ENCODE data around the gene MMS19.

Gene MMS19

DNA sequence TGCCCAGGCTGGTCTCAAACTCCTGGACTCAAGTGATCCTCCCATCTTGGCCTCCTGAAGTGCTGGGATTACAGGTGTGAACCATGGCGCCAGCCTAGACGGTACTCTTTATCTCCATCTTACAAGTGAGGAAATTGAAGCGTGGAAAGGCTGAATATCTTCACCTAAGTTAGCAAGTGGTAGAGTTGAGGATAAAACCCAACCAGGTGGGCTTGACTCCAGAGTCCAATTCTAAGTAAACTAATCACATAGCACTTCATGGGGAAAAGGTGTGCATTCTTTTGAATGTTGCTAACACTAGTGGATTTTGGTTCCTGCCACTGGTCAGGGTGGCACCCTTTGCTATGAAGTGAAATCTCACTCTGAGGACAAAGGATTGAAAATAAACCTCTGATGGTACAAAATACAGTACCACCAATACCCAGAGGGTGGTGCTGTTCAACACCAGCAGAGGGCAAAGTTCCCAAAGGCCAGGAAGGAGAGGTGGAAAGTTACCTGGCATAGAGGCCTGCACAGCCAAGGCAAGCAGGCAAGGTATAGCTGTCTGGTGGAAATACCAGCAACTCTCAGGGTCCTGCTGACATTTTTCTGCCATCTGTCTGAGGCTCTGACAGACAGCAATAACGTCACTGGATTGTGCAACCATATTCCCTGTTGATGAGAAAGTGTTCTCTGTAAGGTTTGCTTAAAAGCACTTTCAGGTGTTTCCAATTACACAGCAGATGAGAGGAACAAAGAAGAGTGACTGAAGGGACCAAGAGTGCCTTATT is 34.7 kb downstream of the MMS19 start:
- DNase-seq, result peak in 1 of 2 experiments; percentile 3

DNA sequence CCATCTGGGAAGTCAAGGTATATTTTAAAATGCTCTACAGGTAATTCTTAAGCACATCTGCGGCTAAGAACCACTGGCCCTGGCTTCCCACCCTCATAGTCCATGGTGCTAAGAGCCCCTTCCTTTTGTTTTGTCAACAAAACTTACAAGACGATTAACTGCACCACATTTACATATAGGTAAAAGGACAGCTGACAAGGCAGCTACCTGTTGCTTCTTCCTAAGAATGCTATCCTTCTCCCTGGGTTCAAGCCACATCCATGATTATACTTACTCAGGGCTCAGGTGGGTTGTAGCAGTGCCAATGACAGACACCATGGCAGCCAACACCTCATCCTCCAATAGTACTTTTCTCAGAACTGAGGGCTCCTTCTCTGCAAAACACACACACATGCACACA is 35.9 kb downstream of the MMS19 start:
- DNase-seq, result no peak

DNA sequence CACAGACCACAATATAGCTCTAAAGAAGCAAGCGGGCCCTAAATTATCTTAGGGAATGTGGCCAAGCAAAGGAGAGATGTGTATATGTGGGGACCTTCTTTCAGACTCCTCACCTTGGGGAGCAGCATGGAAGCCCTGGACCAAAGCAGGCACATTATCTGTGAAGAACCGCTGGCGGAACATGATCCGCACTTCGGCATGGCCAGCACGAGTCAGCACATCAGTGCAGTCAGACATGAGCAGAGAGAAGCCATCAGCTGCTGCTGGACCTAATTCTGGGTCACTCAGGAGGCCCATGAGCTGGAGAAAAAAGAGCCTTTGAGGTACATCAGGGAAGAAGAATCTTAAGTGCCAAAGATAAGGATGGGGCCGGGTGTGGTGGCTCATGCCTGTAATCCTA is 38.3 kb downstream of the MMS19 start:
- no peak for DNase-seq

DNA sequence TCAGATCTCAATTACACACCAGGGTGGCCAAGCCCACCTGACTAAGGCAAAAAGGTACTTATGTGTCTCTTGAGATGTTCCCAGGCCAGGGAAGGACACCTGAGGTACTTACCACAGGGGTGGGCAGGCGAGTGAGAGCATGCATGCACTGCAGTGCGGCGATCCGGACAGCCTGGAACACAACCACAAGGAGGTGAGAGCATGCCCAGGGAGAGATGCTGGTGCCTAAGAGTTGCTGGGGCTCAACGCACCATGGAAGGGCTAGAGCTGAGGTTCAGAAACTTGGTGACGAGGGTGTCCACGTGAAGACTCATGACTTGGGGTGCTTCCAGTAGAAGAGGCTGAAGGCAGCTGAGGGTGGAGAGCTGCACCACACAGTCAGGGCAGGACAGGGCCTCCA is 39.1 kb downstream of the MMS19 start:
- DNase-seq, result no peak

DNA sequence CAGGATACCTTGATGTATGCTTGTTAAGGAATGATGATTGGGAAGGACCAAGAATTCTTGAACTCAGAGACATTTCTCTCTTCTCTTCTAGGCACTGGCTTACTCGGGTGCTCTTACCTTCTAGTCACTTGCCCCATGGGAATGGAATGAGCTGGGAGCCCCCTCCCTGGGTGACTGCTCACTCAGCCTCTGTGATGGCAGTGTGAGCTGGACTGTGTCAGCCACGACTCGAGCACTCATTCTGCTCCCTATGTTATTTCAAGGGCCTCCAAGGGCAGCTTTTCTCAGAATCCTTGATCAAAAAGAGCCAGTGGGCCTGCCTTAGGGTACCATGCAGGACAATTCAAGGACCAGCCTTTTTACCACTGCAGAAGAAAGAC is 41.5 kb downstream of the MMS19 start:
- no peak for DNase-seq

DNA sequence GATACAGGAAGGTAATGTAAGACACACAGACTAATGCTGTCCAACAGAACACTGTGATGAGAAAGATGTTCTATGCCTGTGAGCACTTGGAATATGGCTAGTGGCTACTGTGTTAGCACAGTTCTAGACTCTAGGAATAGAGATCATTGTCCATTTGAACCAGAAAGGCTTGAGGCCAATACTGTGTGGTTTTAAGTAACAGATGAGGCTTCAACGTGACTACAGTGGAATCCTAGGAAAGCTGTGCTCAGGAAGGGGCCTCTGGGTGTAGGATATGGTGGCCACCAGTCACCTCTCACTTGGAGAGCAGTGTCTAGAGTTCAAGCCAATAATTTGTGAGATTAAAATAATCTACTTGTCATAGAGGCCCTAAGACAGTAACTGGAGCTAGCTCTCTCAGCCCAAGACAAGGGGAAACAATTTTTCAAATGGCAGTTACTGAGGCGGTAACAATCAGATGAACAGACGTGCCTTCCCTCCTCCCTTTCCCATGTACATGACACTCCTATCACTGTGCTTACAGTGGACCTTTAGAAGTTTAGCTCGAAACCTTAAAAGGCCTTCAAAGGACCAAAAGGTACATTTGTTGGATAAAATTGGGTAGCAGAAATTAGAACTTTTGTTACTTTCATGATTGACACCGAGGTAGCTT is 42.1 kb downstream of the MMS19 start:
- no peak for DNase-seq

DNA sequence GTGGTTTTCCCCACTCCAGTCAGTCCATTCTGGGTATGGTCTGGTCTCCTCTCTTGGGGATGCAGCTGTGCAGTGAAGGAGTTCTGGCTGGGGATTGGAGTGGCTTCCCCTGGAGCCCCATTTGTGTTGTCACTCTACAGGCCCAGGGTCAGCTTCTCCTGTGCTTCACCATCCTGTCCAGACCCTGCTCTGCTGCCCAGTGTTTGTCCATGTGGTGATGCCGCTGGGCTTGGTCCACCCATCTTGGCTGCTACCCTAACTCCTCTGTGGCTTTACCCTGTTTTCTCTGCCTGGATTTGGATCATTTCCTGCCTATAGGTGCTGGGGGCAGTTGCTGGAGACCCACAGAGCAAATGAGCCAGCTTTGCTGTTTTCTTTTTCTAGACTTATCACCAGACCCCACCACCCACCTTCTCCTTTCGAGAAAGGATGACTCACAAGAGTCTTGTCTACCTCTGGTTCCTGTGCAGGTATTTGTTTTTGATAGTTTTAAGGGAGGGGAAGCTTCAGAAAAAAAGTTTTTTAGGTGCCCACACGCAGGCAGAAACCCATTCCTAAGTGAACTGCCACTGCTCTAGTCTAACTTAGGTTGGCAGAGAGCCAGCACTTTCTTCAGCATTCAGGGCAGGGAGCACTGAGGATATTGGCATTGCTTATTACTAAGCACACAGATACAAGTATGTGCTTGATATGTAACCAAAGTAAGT is 43.7 kb downstream of the MMS19 start:
- no peak for DNase-seq

DNA sequence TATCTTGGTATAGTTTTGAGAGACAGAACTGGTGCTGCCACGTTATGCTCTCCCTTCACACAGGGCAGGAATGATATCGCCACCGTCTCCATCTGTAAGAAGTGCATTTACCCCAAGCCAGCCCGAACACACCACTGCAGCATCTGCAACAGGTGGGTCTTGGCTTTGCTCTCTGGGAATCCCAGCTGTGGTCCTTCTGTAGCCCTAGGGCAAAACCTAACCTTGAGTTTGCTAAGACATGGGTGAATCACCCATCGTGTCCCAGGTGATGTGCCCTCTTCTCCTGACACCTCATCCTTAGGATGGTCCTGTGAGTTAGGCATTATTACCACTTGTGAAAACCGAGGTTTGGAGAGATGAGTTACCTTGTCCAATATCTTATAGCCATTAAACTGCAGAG is 45.9 kb downstream of the MMS19 start:
- no peak for DNase-seq

DNA sequence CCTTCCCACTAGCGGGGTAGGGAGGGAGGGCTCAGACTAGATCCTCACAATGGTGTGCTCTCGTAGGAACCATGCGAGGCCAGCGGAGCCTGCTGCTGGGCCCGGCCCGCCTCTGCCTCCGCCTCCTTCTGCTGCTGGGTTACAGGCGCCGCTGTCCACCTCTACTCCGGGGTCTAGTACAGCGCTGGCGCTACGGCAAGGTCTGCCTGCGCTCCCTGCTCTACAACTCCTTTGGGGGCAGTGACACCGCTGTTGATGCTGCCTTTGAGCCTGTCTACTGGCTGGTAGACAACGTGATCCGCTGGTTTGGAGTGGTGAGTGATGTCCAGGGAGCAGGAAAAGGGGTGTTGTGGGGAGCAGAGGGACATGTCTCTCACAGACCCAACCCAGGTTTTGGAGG is 46.6 kb downstream of the MMS19 start:
- DNase-seq, result no peak

DNA sequence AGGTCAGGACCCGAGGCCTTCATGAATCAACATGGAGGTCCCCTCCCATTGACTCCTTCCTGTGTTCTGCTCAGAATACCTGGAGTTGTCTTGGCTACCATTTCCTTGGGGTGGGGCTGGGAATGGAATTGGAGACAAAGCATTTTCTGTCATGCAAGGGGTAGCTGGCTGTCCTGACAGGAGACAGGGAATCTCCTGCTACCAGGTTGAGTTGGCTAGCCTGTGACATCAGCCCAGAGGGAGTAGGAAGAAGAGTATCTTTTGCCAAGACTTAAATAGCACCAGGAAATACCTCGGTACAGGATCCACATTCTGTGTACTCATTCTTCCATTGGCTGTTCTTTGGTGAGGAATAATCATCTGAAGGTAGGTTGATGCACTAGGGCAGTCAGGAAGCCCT is 47.4 kb downstream of the MMS19 start:
- DNase-seq, result no peak

DNA sequence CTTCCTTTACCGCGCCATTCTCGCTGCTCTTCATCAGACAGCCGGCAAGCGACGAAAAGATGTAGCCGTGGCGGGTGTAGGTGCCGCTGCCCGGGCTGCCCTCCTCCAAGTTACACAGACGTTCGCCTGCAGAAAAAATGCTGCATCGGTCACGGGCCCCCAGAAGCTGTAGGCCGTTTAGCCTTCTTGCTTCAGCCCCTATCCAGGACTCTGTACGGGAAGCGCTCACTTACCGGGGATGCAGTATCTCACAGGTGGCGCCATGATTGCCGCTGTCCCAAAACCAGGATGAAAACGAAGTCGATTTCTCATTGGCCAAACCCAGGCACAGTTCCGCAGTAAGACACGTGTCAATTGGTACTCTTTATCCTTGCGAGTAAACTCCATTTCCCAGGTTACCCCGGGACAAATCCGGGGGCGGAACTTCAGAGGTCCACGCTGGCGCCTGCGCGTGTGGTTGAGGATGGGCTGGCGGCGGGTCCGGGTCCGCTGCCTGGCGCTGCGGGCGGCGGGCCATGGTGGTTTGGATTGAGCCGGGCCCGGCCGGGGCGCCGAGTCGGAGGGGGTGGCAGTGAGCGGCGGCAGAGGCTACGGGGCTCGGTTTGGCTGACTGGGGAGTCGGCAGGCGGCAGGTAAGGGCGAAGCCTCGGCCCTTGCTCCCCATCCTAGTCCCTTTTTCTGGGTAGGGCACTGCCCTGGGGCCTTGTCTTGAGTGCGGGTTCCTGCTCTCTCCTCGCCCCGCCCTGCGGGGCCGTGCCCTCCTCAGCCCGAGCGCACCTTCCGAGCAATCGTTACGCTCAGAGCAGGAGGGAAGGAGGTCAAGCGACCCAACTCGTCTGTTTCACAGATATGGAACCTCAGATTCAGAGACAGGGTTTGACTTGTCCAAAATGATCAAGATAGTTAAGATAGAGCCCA is 52.2 kb downstream of the MMS19 start, which contains the start of the genes EXOSC1 and ZDHHC16:
Gene EXOSC1 (minus strand): TSS at position 285 of the 918 bp plus-strand sequence. CDS start 21 bp downstream, at position 264.
Gene ZDHHC16 (plus strand): TSS at position 454 of the 918 bp plus-strand sequence. CDS start 5,501 bp downstream, outside the sequence.
- peak; percentile 43 to 67 for DNase-seq

DNA sequence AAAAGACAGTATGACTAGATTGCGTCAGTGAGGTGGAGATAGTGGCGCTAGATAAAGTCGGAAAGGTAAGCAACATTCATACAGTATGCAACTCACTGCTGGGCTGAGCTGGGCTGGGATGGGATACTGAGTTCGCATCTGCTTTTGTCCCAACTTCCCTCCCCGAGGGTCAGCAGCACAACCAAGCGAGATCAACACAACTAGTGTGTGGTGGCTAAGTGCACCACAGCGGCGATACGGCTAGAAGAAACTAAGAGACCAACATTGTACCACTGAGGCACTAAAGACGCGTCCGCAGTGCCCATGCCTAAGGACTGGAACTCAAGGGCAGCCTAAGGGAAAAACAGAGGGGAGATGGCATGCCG is 52.9 kb downstream of the MMS19 start:
- no peak for DNase-seq

DNA sequence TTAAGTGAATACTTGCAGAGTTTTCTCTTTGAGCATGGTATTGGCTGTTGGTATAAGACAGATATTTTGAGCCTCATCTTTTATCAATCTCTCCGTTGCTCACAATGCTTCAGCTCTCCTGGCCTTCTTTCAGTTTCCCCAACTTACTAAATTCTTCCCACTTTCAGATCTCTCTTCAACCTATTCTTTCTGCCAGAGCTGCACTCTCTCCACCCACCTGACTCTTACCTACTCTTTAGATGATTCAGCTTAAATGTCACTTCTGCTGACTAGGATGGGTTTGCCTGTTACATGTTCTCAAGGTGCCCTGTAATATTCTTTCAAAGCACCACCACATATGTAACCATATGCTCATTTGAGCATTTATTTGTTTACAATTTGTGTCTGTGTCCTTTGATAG is 54.0 kb downstream of the MMS19 start:
- no peak for DNase-seq

DNA sequence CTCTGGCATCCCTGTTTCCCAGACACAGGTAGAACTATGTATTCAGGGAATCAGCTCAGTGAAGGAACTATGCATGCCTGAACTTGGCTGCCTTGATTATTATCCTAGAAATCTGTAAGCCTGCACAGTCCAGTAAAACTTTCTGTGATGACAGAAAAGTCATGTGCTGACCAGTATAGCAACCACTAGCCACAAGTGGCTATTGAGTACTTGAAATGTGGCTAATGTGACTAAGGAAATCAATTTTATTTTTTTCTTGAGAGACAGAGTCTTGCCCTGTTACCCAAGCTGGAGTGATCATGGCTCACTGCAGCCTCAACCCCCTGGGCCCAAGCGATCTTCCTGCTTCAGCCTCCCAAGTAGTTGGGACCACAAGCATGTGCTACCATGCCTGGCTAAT is 55.9 kb downstream of the MMS19 start:
- DNase-seq, result no peak

DNA sequence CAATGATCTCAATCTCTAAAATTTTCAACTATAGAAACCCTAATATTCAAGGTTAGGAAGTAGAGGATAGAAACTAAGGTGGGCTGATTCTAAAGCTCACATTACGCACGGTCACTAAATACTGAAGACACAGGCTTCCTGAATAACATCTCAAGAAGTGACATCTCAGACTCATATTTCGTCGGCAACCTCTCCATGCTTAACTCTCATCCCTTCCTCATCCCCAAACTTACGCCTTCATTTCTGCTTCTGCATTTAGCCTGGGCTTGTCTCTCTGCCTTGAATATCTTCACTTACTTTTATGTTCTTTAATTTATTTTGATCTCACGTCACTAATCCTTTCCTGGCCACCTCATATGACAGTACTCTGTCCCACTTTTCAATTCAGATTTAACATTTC is 63.0 kb downstream of the MMS19 start:
- no peak for DNase-seq

DNA sequence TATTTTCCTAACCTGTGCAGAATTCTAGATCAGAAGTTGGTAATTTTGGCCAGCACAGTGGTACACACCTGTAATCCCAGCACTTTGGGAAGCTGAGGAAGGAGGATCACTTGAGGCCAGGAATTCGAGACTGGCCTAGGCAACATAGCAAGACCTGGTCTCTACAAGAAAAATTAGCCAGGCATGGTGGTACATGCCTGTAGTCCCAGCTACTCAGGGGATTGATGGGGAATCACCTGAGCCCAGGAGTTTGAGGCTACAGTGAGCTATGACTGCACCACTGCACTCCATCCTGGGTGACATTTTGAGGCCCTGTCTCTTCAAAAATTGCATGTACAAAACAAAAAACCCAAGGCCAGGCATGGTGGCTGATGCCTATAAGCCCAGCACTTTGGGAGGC is 63.7 kb downstream of the MMS19 start:
- no peak for DNase-seq

DNA sequence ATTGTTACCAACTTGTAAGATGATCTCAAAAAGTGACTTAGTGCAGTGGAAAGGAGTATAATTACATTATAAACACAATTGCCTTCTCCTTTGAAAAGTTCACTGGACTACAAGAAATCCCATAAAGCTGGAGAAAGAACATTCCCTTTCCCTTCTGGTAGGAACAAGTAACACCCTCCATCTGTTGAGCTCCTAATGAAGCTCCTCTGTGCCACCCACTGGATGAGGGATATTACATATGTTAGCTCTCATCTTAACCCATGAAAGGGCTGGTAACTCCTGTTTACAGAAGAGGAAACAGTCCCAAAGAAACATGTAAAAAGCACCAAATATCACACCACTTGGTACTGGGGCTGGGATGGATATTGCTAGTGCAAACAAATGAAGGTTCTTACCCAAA is 64.2 kb downstream of the MMS19 start:
- DNase-seq, result no peak

DNA sequence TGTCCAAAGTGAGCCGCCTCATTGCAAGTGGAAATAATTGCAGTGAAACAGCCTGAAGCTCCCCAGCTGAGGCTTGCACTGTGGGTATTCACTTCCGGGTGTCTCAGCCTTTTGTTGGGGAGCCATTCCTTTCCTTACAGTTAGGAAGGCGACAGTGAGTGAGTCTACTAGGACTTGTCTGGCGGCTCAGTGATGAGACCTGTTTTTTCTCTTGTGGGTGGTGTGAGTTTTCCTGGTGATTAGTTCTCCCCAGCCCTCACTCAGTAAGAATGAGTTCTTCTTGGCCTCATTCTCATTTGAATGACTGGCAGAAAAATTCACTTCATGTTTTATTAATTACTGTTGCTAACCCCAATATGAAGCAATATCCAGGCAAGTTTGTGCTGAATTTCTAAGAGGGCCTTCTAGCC is 69.6 kb downstream of the MMS19 start:
- no peak for DNase-seq

DNA sequence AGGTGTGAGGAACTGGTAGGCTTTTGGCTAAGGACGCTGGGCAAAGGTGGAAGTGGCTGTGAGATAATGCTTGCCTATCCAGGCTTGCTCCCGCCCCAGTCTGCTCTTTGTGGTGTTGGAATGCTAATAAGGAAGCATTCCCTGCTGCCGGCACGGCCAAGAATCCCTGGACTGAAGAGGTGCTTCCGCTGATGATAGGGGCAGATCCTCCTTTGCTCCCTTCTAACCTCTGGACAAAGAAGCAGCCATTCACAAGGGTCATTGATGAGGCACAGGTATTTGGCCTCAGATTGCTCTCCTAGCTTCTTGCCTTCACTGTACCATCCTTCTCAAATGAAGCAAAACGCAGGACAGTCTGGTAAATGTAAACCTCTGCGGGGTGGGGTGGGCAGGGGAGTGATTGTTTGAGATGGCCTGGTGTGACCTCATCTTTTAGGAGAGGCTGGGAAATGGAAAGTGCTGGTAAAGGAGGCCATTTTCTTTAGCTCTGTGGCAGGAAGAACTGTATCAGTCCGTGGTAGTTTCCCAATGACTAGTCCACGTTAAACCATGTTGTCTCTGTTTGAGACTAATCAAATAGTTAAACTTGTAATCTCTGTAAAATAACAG is 70.5 kb downstream of the MMS19 start:
- no peak for DNase-seq

DNA sequence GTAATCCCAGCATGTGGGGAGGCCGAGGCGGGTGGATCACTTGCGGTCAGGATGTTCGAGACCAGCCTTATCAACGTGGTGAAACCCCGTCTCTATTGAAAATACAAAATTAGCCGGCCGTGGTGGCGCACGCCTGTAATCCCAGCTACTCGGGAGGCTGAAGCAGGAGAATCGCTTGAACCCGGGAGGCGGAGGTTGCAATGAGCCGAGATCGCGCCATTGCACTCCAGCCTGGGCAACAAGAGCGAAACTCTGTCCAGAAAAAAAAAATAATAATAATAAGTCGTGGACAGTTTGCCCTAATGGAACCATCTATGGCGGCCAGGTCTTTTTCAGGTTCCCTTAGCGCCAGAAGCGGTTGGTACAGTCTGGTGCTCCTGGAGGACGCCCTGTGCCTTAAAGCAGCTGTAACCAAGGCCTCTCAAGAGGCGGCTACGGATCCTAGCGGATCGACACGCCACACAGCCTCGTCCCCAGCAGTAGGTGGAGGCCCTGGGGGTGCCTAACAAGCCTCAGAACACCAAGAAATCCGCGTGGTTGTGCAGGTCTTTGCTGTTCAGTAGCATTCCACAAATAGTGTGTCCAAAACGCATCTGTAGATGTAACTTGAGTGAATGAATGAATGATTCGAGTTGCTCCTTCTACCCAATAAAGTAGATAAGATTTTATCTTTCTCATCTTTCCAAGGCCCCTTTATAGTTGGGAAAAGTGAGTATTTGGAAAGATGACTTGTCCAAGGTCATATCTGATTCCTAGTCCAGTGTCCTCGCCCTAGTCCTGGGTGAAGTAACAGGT is 71.2 kb downstream of the MMS19 start:
- no peak for DNase-seq

DNA sequence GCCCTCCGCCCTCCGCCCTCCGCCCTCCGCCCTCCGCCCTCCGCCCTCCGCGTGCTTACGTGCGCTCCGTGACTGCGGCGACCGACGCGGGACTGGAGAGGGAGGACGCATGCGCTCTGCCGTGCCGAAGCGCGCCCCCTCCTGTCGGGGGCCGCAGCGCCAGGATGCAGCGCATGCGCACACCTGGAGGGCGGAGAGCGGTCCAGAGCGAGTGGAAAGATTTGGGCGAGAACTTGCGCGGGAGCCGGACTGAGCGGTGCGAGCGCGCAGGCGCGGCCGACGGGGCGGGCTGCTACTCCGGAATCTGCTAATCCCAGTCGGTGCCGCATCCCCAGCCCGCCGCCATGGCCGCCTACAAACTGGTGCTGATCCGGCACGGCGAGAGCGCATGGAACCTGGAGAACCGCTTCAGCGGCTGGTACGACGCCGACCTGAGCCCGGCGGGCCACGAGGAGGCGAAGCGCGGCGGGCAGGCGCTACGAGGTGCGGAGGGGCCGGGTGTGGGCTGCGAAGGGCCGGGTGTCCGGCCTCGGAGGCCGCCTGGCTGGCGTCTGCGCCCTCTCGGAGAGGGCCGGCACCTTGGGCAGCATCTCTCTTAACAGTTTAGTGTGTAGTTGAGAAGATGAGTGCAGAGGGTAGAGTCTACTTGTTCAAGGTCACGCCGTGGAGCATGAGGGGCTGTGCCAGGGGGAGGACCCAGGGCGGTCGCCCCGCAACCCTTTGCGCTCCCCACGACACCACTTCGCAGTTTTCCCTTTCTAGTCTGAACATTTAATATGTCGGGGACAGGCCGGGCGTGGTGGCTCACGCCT is 72.1 kb downstream of the MMS19 start, which contains the start of gene PGAM1:
Gene PGAM1 (plus strand): TSS at position 228 of the 812 bp plus-strand sequence. CDS start 117 bp downstream, at position 345.
- DNase-seq, result peak; percentile 71 to 72
